ENCODE data around the gene GRID1. TPM values are rescaled to one million over a fixed set of nuclear protein-coding genes. Genes with fewer than 3 reads are reported as not detected.

Gene GRID1
- total and polyA plus RNA-seq, 9 of the 15 experiments (the other 6 are each of a cell fraction or from before 2014, with no cell fraction given) = 0.01 to 7.2 (median 1.2) TPM

DNA sequence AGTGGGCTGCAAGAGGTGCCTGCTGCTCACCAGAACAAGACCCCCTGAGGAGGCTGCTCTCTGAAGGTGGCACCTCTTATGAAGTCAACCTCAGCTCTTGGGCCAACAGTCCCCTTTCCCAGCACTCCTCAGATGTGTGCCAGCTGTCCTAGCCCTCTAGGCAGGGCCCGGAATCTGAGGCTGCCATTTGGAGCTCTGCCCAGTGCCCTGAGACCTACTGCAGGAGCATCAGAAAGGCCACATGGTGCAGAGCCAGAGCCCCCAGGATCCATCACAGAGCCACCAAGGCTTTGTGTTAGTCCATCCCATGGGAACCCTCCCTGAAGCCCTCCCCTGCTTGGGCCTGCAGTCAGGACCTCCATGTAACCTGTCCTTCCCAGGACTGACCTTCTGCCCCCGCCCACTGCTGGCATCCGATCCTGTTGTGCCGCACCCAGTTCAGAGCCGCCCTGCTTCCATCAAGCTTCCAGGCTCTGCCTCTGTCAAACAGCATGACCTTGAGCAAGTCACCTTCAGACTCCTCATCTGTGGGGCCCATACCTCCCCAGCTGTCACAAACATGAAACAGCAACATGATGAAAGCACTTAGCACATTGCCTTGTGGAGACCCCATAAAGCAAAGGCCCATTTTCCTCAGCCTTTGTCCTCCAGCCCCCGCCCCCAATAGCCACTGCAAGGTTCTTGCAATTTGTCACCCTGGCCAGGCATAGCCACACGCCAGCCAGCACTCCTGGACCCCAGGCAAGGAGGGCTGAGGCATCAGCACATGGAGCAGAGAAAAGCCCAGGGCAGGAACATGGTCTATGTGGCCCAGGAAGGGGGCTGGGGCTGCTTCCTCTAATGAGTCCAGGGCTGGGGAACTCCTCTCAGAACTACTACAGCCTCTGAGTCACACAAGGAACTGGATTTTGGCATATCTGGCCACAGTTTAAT lies 51.7 kb downstream of the GRID1 start (continued):
- no peak for TF ChIP-seq E2F6 (IDR thresholded peaks at IDR 0.05; ENCODE audit: borderline replicate concordance in 1 of 2, extremely low read depth in 1 of 2, insufficient read depth in 1 of 2, insufficient read length in 1 of 2, low read depth in 1 of 2, low read length in 1 of 2, poor library complexity in 1 of 2, severe bottlenecking in 1 of 2)

GRCh38 chr10:86313621-86314041 lies 53.0 kb downstream of the GRID1 start:
- POLR2A ChIA-PET = interaction anchor here (1.4 kb wide), 1 partner anchor 32 kb away, joined by 4 read pairs; no protein-coding TSS in a partner anchor
- DNase-seq (ENCODE audit: extremely low read depth in 1 of 4, low spot score in 3 of 4) = no peak
- in situ Hi-C loops (cut with MboI) = no loop called here
- H3K27me3 ChIP-seq (ENCODE audit: control insufficient read depth in 2 of 2, insufficient read depth in 2 of 2, low read length in 2 of 2) = no peaks in the 10 kb centered on the region
- H3K79me2 ChIP-seq (ENCODE audit: control insufficient read depth, insufficient read depth, low read length) = no peaks in the 10 kb centered on the region
- no peak overlapping the region for H3K4me3 ChIP-seq
- intact Hi-C loops (cut with micrococcal nuclease) = no loop called here
- no peak overlapping the region for H3K9ac ChIP-seq (ENCODE audit: insufficient read depth in 1 of 2, low read depth in 2 of 2, low read length in 2 of 2)
- H3K27ac ChIP-seq (ENCODE audit: extremely low read depth, low read depth, low read length) = no peak overlapping the region
- ATAC-seq = no peak
- no peaks in the 10 kb centered on the region for H3K9me3 ChIP-seq (replicated peaks; ENCODE audit: control insufficient read depth, insufficient read depth, low read depth, low read length)
- no peaks in the 10 kb centered on the region for H3K9me1 ChIP-seq (ENCODE audit: control insufficient read depth, insufficient read depth, low read length)
- H3K4me2 ChIP-seq (ENCODE audit: insufficient read depth, low read length) = no peak overlapping the region
- no peaks in the 10 kb centered on the region for H3K36me3 ChIP-seq (ENCODE audit: control insufficient read depth, insufficient read depth, low read length)
- H3K4me1 ChIP-seq (replicated peaks in 1 of 2; ENCODE audit: control insufficient read depth in 2 of 2, insufficient read depth in 2 of 2, low read length in 2 of 2) = no peaks in the 10 kb centered on the region; a peak in 2 of 5 replicates
- no peak overlapping the region for H2AFZ ChIP-seq (ENCODE audit: low read depth, low read length)
- no TSS peak for BruUV-seq (replicated peaks)
- no peak for FAIRE-seq
- no peaks in the 10 kb centered on the region for H4K20me1 ChIP-seq (replicated peaks; ENCODE audit: control insufficient read depth, insufficient read depth, low read length)
- WGBS (ENCODE audit: insufficient coverage, low coverage, missing lambda C conversion rate) = 0% methylated on average over 8 of the region's 10 CpGs
- CTCF ChIA-PET (ENCODE audit: low intra/inter-chr PET ratio) = no interaction called here
- TF ChIP-seq KDM2B (CRISPR knock-in tag; IDR thresholded peaks at IDR 0.05) (no peak), TRIM24 (IDR thresholded peaks at IDR 0.05) (no peak), MAFG (tag; conservative IDR thresholded peaks at IDR 0.05) (no peak), FOSL1 (tag; conservative IDR thresholded peaks at IDR 0.05) (no peak), HNRNPLL (IDR thresholded peaks at IDR 0.05; ENCODE audit: low read depth, low read length, poor library complexity, severe bottlenecking) (no peak), EHMT2 (IDR thresholded peaks at IDR 0.05) (no peak), FUS (optimal IDR thresholded peaks at IDR 0.05; ENCODE audit: low read depth, low read length) (no peak), CLOCK (CRISPR knock-in tag; IDR thresholded peaks at IDR 0.05; ENCODE audit: borderline replicate concordance) (no peak), ZBTB43 (CRISPR knock-in tag; IDR thresholded peaks at IDR 0.05) (no peak), ZSCAN29 (IDR thresholded peaks at IDR 0.05) (no peak), ASH1L (IDR thresholded peaks at IDR 0.05; ENCODE audit: borderline replicate concordance, low read depth, partially characterized antibody) (no peak), CSDE1 (IDR thresholded peaks at IDR 0.05) (no peak), GTF2F1 (IDR thresholded peaks at IDR 0.05; ENCODE audit: low read depth, low read length) (no peak), BDP1 (IDR thresholded peaks at IDR 0.05; ENCODE audit: insufficient read depth, insufficient read length) (no peak), ZEB2 (IDR thresholded peaks at IDR 0.05) (no peak)
